ENCODE data around the gene OLIG3. TPM values are rescaled to one million over a fixed set of nuclear protein-coding genes. Genes with fewer than 3 reads are reported as not detected.

The OLIG3 gene
- total and polyA plus RNA-seq, 2 of the 8 experiments (the other 6 are each of a cell fraction or from before 2014, with no cell fraction given): 0.60 to 1.3 TPM

DNA sequence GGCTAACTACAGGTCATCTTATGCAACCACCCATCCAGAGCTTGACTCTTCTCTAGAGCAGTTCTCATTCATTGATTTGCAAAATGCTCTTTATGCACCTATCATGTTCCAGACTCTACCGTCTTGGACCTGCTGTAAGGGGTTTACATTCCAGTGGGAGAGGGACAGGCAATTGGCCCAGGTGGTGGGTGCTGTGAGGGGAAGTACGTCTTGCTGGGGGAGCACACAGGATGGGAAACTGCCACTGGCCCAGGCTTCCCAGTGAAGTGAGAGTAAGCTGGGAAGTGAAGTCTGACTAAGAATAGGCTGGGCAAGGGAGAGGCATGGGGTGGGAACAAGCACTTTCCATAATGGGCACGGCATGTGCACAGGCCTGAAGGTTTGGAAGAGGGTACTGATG, 13.8 kb downstream of the OLIG3 start:
- Histone ChIP-seq H3K27me3 (replicated peaks in 1 of 4; ENCODE audit: control insufficient read depth in 3 of 4, extremely low read depth in 1 of 4, insufficient read depth in 3 of 4, low read length in 3 of 4) (peaks cover 3 to 6% (median 4%) of the 10 kb centered on the region in 4 experiments; a peak in 5 of 7 replicates), H3K4me3 (ENCODE audit: extremely low read depth in 1 of 4, insufficient read depth in 2 of 4, low read depth in 3 of 4, low read length in 4 of 4) (no peak overlapping the region), H3K14ac (ENCODE audit: insufficient read length) (no peak overlapping the region), H3K4me2 (ENCODE audit: insufficient read depth in 1 of 2, low read depth in 2 of 2, low read length in 2 of 2) (no peak overlapping the region), H3K9me3 (ENCODE audit: insufficient read depth in 2 of 2, low read depth in 1 of 2, low read length in 1 of 2) (0 out of 4 replicates have a peak, but pooled peaks cover 0 to 3% of the 10 kb centered on the region in 2 experiments), H3K9ac (replicated peaks in 1 of 4; ENCODE audit: extremely low read depth in 1 of 4, low read depth in 3 of 4, low read length in 3 of 4) (no peak overlapping the region), H2BK12ac (ENCODE audit: low read depth, low read length) (no peak overlapping the region), H3K79me1 (ENCODE audit: low read depth, low read length) (no peaks in the 10 kb centered on the region), H3K4me1 (replicated peaks in 1 of 4; ENCODE audit: control insufficient read depth in 3 of 4, insufficient read depth in 4 of 4, low read length in 3 of 4) (no peaks in the 10 kb centered on the region), H3K4ac (replicated peaks; ENCODE audit: insufficient read length, low read depth, low read length) (no peak overlapping the region), H2AK5ac (ENCODE audit: low read depth, low read length) (no peak overlapping the region), H3K56ac (replicated peaks; ENCODE audit: insufficient read length, low read depth, low read length) (no peak overlapping the region), H2BK120ac (replicated peaks; ENCODE audit: low read depth, low read length) (no peak overlapping the region), H2BK15ac (ENCODE audit: low read length) (no peak overlapping the region), H3K36me3 (ENCODE audit: control insufficient read depth in 2 of 4, insufficient read depth in 4 of 4, low read length in 3 of 4) (no peaks in the 10 kb centered on the region), H2AFZ (ENCODE audit: low read length) (no peak overlapping the region; the same call in 1 of the 2 replicates), H2BK5ac (ENCODE audit: low read depth, low read length) (no peak overlapping the region), H4K5ac (ENCODE audit: insufficient read length, low read depth, low read length) (no peak overlapping the region), H3K23me2 (ENCODE audit: low read depth, low read length) (no peaks in the 10 kb centered on the region), H2BK20ac (ENCODE audit: low read length) (no peak overlapping the region), H3K79me2 (ENCODE audit: control insufficient read depth in 1 of 2, insufficient read depth in 2 of 2, low read length in 2 of 2) (no peaks in the 10 kb centered on the region), H4K91ac (replicated peaks; ENCODE audit: insufficient read length, low read length) (no peak overlapping the region), H3K23ac (ENCODE audit: insufficient read length) (no peak overlapping the region), H3K27ac (ENCODE audit: low read depth, low read length) (no peak overlapping the region), H4K8ac (ENCODE audit: extremely low read depth, insufficient read depth, low read length) (no peak overlapping the region), H3K18ac (ENCODE audit: extremely low read depth, low read length) (no peak overlapping the region), H4K20me1 (replicated peaks in 1 of 2; ENCODE audit: control insufficient read depth in 1 of 2, insufficient read depth in 2 of 2, low read length in 2 of 2) (no peaks in the 10 kb centered on the region)
- ChIA-PET POLR2A (ENCODE audit: partially characterized antibody) (no interaction called here), CTCF (ENCODE audit: partially characterized antibody) (interaction anchor here (0.6 to 4.8 kb wide), 5 partner anchors 8 to 109 kb away, joined by 3 to 37 read pairs (median 3); no protein-coding TSS in a partner anchor)
- WGBS, 2 experiments (ENCODE audit: extremely low coverage in 1 of 2, insufficient coverage in 1 of 2, insufficient read length in 1 of 2, insufficient replicate concordance in 2 of 2, low coverage in 1 of 2, low lambda C conversion rate in 2 of 2, missing lambda C conversion rate in 1 of 2): 59% methylated on average over 3 of the region's 3 CpGs; no CpG with 5 or more reads in 1 of the 2 experiments
- FAIRE-seq: no peak
- no peak for DNase-seq (ENCODE audit: low read depth in 1 of 2, low spot score in 2 of 2)
- TF ChIP-seq TAF1 (IDR thresholded peaks at IDR 0.05; ENCODE audit: low read depth, low read length): no peak
- TF ChIP-seq, protein P1, sequence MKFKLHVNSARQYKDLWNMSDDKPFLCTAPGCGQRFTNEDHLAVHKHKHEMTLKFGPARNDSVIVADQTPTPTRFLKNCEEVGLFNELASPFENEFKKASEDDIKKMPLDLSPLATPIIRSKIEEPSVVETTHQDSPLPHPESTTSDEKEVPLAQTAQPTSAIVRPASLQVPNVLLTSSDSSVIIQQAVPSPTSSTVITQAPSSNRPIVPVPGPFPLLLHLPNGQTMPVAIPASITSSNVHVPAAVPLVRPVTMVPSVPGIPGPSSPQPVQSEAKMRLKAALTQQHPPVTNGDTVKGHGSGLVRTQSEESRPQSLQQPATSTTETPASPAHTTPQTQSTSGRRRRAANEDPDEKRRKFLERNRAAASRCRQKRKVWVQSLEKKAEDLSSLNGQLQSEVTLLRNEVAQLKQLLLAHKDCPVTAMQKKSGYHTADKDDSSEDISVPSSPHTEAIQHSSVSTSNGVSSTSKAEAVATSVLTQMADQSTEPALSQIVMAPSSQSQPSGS (IDR thresholded peaks at IDR 0.05; ENCODE audit: low read length): no peak
- TF ChIP-seq ZNF274 (IDR thresholded peaks at IDR 0.05; ENCODE audit: borderline replicate concordance, extremely low read depth, low read length): no peak
